Tibial artery (tissue), 4 donors: ENCODE data around the gene HSD3B1.

Experiments used
- DNase-seq, 2 donors: peaks; one replicate each; pipeline ENCODE4 v3.0.0-alpha.2; 2019
- H3K27ac ChIP-seq, 2 donors: fragments of 200-600 bp; sonication (generic) in 1 of 2; 1 replicate in 1 of 2; 2 replicates in 1 of 2; pipeline ENCODE4 v1.5.1; 2018 to 2019; ENCODE audit warnings: mild to moderate bottlenecking in 1 of 2
- H3K27me3 ChIP-seq, 2 donors: fragments of 200-600 bp; sonication (generic) in 1 of 2; one replicate each; pipeline versions ENCODE4 v1.5.1 to v1.6.0; 2016 to 2019
- H3K36me3 ChIP-seq, 3 donors: fragments of 200-600 bp; sonication (generic) in 2 of 3; one replicate each; pipeline ENCODE4 v1.5.1; 2016 to 2019; ENCODE audit warnings: mild to moderate bottlenecking in 2 of 3
- H3K4me1 ChIP-seq, 4 donors: fragments of 200-600 bp; sonication (generic) in 2 of 4; 1 replicate in 3 of 4; 2 replicates in 1 of 4; pipeline ENCODE4 v1.5.1; 2016 to 2019
- H3K4me3 ChIP-seq, 2 donors: fragments of 200-600 bp; sonication (generic) in 1 of 2; 1 replicate in 1 of 2; 2 replicates in 1 of 2; pipeline ENCODE4 v1.5.1; 2018 to 2019; ENCODE audit warnings: mild to moderate bottlenecking in 2 of 2
- H3K9me3 ChIP-seq, 3 donors: fragments of 200-600 bp; sonication (generic) in 1 of 3; one replicate each; pipeline ENCODE4 v1.5.1; 2016 to 2019
- intact Hi-C: fragments of 100-400 bp; cut with DNase I; formaldehyde crosslinking; loops from one replicate; pipeline ENCODE4 v1.15.0; 2023; ENCODE audit warnings: low total_unique reads
- TF ChIP-seq, protein P1 (sequence below), 2 experiments: fragments of 200-600 bp in 1 of 2; fragments of 450-650 bp in 1 of 2; IDR thresholded peaks; one replicate each; pipeline ENCODE4 v1.5.1; 2017 to 2019; ENCODE audit warnings: antibody characterized with exemption in 2 of 2, mild to moderate bottlenecking in 1 of 2, moderate library complexity in 1 of 2

The HSD3B1 gene

DNA sequence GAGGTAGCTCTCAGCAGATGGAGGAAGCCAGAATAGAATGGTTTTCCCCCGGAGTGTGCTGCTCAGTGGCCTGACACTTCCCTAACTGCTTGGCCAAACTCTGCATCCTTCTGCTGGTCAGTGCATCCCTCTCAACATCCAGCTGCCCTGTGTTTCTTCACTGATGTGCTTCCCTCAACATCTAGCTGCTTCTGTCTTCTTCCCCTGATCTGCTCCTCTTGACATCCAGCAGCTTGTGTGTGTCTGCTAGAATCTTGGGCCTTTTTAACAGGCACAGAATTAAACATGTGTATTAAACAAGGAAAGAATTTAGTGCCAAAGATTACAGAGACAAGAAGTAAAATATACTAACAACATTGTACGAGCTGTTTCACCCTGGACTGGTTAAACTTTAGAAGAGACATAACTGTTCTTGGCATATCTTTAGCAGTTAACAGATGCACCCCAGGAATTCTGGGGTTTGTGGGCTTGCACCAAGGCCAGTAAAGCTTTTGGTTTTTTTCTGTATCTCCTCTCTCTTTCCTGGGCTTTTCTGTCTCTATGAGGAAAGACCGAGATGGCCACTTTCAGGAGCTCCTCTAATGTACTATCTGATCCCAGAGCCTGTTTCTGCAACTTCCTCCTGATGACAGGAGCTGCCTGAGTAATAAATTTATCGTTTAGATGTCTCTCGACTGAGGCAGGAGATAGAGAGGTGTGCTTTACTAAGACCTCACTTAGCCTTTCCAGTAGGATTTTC is 34.8 kb upstream of the HSD3B1 start:
- H3K27ac ChIP-seq = no peak overlapping the region
- intact Hi-C loops = no loop called here
- no peaks in the 10 kb centered on the region for H3K9me3 ChIP-seq
- no peaks in the 10 kb centered on the region for H3K36me3 ChIP-seq
- H3K4me1 ChIP-seq = no peaks in the 10 kb centered on the region
- H3K4me3 ChIP-seq = no peak overlapping the region
- no peaks in the 10 kb centered on the region for H3K27me3 ChIP-seq
- TF ChIP-seq, protein P1, sequence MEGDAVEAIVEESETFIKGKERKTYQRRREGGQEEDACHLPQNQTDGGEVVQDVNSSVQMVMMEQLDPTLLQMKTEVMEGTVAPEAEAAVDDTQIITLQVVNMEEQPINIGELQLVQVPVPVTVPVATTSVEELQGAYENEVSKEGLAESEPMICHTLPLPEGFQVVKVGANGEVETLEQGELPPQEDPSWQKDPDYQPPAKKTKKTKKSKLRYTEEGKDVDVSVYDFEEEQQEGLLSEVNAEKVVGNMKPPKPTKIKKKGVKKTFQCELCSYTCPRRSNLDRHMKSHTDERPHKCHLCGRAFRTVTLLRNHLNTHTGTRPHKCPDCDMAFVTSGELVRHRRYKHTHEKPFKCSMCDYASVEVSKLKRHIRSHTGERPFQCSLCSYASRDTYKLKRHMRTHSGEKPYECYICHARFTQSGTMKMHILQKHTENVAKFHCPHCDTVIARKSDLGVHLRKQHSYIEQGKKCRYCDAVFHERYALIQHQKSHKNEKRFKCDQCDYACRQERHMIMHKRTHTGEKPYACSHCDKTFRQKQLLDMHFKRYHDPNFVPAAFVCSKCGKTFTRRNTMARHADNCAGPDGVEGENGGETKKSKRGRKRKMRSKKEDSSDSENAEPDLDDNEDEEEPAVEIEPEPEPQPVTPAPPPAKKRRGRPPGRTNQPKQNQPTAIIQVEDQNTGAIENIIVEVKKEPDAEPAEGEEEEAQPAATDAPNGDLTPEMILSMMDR (IDR thresholded peaks at IDR 0.05) = no peak
- DNase-seq = no peak

DNA sequence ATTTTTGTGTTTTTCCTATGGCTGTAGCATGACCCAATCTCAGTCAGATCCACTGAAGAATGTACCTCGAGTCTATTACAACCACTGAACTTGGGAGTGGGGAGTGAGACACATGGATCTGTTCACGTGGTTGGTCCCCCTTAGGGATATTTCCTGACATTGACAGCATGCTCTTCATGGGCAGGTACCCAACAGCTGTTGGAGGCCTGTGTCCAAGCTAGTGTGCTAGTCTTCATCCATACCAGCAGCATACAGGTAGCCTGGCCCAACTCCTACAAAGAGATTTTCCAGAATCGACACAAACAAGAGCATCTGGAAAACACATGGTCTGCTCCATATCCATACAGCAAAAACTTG is 34.2 kb upstream of the HSD3B1 start:
- H3K27ac ChIP-seq = no peak overlapping the region
- intact Hi-C loops = no loop called here
- TF ChIP-seq, protein P1 (IDR thresholded peaks at IDR 0.05) = no peak

DNA sequence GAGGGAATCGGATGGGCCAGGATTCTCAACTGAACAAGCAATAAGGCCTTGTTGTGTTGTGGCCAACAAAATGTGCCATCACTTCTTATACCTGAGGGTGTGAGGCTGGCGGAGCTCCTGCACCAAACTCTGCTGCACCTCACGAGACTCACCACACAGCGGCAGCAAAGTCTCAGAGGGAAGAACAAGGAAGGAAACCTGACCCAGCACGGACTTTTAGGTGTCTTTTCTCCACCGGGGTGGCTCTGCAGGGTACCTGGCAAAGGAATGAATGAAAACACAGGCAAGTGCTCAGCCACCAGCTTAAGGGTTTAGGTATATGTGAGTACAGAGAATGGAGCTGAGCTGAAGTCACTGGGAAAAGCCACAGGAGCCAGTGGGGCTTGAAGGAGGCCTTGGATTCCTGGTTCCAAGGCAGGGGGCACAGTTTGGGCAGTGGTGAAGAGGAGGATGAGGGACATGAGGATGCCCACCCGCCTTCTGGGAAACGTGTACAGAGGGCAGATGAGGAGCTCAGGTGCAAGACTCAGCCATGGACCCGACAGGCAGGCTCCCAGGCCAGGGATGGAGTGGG is 31.1 kb upstream of the HSD3B1 start:
- intact Hi-C loops = no loop called here
- H3K27ac ChIP-seq = no peak overlapping the region
- TF ChIP-seq, protein P1 (IDR thresholded peaks at IDR 0.05) = no peak
- DNase-seq = peak in 1 of 2 donors; percentile 25
- H3K4me3 ChIP-seq = no peak overlapping the region
- no peaks in the 10 kb centered on the region for H3K4me1 ChIP-seq
- H3K9me3 ChIP-seq = no peaks in the 10 kb centered on the region
- no peaks in the 10 kb centered on the region for H3K36me3 ChIP-seq
- no peaks in the 10 kb centered on the region for H3K27me3 ChIP-seq

More for the DNA sequence above, 34.2 kb upstream of the HSD3B1 start:
- H3K4me3 ChIP-seq = no peak overlapping the region
- H3K4me1 ChIP-seq = no peaks in the 10 kb centered on the region
- H3K27me3 ChIP-seq = no peaks in the 10 kb centered on the region
- H3K36me3 ChIP-seq = no peaks in the 10 kb centered on the region
- H3K9me3 ChIP-seq = no peaks in the 10 kb centered on the region
- DNase-seq = no peak

DNA sequence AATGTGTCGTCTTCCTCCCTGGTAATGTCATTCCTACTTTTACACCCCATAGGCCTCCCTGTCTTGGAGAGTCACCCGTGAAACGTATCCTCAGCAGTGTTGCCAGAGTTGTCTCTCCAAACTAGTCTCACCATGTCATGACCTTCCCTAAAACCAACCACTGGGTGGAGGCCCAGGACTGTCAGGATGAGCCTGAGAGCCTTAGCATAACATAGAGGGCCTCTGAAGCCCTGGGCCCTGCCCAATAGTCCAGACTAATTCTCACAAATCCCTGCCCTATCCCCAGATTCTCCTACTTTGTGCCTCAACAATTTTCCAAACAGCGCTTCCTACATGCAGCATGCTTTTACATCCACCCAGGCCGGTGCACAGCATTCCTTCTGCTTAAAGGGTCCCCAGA is 29.3 kb upstream of the HSD3B1 start:
- Histone ChIP-seq H3K4me3 (no peak overlapping the region), H3K36me3 (no peaks in the 10 kb centered on the region), H3K4me1 (no peaks in the 10 kb centered on the region), H3K27ac (no peak overlapping the region), H3K9me3 (no peaks in the 10 kb centered on the region), H3K27me3 (no peaks in the 10 kb centered on the region)
- intact Hi-C loops = no loop called here
- DNase-seq = no peak
- TF ChIP-seq, protein P1 (IDR thresholded peaks at IDR 0.05) = no peak

DNA sequence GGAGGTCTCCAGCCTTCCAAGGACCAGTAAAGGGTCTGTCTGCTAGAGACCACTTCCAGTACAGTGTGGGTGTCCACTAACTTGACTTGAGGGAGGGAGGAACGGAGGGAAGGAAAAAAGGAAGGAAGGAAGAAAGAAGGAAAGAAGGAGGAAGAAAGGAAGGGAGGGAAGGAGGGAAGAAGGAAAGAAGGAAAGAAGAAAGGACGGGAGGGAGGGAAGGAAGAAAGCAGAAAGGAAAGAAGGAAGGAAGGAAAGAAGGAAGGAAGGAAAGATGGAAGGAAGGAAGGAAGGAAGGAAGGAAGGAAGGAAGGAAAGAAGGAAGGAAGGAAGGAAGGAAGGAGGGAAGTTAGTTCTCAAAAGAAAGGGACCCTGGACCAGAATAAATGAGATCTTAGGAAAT is 26.8 kb upstream of the HSD3B1 start:
- TF ChIP-seq, protein P1 (IDR thresholded peaks at IDR 0.05) = no peak
- no peaks in the 10 kb centered on the region for H3K4me1 ChIP-seq
- intact Hi-C loops = no loop called here
- no peak overlapping the region for H3K4me3 ChIP-seq
- no peak overlapping the region for H3K27ac ChIP-seq
- no peaks in the 10 kb centered on the region for H3K9me3 ChIP-seq
- no peaks in the 10 kb centered on the region for H3K27me3 ChIP-seq
- H3K36me3 ChIP-seq = no peaks in the 10 kb centered on the region
- no peak for DNase-seq
